Thyroid gland (tissue), 4 donors: Measurements from ENCODE around the gene ANKRD6.

Source experiments
- CTCF ChIP-seq, 6 experiments: fragments of 200-600 bp in 3 of 6; fragments of 450-650 bp in 3 of 6; sonication (generic) in 3 of 6; IDR thresholded peaks; one replicate each; pipeline ENCODE4 v1.5.1; 2016 to 2019; ENCODE audit warnings: antibody characterized with exemption in 6 of 6, mild to moderate bottlenecking in 2 of 6, inconsistent platforms in 1 of 6, moderate library complexity in 1 of 6
- POLR2A ChIP-seq, 2 donors: fragments of 450-650 bp; IDR thresholded peaks; one replicate each; pipeline ENCODE4 v1.6.1; 2017; ENCODE audit warnings: antibody characterized with exemption in 2 of 2, mild to moderate bottlenecking in 2 of 2, moderate library complexity in 1 of 2

DNA sequence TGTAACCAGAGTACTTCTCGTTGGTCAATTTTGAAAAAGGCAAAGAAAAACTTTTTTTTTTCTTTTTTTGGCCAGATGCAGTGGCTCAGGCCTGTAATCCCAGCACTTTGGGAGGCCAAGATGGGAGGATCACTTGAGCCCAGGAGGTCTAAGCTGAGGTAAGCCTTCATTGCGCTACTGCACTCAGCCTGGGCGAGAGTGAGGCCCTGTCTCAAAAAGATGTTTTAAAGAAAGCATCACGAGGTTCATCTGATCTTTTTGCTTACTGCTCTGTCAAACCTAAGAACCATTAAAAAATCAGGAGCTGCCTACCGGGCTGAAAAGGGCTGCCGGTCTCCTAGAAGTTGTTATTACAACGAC is 205.0 kb downstream of the ANKRD6 start:
- TF ChIP-seq CTCF (IDR thresholded peaks at IDR 0.05), result no peak
- no peak for TF ChIP-seq POLR2A (IDR thresholded peaks at IDR 0.05)
